ENCODE results near the gene ZMYND8.
"Not testable (repeated sequence)": the region's sequence is repeated elsewhere in the genome, so short reads cannot be mapped to it uniquely, and the experiment has no call there.

Gene ZMYND8

DNA sequence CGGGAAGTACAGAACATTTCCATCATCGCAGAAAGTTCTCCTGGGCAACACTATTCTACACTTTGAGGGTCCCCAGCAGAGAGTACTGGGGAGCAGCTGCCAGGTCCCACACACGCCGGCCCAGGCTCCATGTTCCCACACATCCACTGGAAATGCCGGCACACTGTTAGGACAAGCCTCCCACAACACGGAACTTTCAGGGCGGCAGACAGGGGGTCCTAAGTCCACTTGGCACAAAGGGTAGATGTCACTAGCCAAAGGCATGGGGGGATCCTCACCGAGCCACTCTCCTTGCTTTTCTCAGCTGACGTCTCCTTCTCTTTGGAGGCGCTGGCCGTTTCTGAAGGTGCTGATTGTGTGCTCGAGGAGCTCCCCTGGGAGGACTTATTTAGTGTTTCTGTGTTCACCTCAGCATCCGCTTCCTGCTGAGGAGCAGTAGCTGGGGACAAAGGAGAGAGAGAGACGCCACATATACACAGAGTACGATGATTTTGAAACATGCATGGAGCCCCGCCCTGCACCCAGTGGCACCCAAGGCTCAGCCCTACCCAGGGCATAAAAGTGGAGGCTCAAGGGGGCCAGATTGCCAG is 135.4 kb downstream of the ZMYND8 start:
- DNase-seq, result no peak

DNA sequence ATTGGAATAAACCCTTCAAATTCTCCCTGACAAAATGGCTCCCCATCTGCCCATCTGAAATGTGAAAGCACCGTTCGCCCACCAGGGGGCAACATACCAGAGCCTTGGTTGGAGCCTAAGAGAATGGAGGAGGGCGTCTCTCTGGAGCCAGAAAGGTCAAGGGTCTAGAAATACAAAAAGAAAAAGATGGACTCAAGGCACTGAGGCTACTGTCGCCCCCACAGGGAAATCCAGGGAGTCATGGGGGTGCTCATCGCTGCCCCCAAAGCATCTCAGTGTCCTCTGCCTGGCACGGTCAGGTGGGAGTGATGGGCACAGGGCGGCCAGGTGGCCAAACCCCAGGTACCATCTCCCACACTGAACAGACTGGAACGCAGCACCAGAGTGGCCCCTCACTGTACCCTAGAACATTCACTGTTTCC is 136.3 kb downstream of the ZMYND8 start:
- no peak for DNase-seq

DNA sequence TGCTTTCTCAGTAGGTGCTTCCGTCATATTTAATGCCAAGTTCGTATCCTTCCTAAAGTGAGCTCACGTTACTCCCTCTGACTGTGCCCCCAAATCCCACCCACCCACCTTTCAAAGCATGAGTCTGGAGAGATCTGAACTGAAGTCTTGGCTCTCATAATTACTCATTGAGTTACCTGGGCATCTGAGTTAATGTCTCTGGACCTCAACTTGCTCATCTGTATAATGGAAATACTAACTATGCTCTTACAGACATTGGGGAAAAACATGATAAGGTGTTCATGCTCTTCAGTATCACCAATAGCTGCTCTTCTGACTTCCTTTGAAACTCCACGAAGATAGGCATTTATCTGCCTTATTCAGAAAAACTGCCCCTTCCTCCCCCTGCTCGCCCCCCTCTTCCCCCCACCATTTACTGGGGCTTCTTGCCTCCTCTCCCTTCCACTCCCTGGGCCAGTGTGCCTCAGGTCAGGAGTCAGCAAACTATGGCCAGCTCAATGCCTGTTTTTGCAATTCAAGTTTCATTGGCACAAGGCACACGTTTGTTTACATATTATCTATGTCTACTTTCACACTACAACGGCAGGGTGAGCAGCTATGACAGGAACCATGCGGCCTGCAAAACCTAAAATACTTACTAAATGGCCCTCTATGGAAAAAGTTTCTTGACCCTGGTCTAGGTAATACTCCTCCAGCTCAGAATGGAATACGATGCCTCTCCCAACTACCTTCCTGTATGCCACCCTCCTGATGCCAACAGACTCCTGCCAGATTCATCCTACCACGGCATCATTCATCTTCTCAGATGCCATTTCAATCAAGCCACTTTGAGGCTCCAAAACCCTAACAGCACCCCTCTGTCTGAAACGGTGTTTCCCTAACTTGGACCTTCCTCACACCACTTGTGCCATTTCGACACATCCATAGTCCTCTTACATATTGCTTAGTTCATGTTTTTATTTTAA is 138.7 kb downstream of the ZMYND8 start:
- DNase-seq, result no peak

DNA sequence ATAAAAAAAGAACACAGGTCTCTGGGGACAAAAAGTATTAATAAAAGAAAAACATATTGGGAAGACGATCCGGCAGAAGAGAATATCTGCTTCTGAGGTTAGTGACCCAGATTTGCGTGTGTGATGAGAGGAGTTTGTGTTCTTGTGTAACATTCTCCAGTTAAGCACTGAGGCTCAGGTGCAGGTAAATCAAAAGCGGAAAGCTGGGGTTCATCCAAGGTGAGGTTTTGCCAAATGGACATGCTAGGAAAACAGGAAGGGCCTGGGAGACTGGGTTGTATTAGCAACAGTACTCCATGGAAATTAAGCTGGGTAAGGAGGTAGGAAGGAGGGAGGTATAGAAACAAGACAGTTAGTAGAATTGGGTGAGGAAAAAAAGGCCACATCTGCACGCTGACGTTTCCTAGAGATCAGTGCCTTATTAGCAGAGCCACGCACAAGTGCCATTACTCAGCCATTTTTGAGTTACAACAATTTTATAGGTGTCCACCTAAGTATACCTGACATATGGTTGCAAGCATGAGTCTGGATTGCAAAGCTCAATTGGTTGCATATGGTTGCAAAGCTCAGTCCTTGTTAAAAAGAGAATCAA is 139.6 kb downstream of the ZMYND8 start:
- DNase-seq, result no peak

DNA sequence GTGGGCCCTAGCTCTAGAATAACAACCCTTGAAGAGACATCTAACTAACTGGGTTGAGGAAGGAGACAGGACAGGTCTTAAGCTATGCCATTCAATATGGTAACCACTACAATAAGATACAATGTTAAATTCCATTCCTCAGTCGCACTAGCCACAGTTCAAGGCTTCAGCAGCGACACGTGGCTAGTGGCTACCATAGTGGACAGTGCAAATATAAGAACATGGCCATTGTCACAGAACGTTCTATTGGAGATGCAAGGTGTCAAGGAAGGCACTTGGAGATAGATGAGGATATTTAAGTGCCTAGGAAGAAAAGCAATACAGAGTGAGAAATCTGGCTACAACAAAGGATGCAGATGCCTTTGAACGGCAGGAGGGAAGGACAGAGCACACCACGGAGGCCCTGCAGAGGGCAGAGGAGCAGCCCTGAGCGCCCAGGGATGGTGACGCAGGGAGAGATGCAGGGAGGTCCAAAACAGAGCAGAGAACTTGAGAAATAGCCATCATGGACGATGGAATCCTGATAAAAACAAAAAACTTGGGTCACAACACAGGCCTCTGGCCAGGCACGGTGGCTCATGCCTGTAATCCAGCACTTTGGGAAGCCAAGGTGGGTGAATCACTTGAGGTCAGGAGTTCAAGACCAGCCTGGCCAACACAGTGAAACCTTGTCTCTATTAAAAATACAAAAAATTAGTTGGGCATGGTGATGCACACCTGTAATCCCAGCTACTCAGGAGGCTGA is 140.7 kb downstream of the ZMYND8 start:
- no peak for DNase-seq

DNA sequence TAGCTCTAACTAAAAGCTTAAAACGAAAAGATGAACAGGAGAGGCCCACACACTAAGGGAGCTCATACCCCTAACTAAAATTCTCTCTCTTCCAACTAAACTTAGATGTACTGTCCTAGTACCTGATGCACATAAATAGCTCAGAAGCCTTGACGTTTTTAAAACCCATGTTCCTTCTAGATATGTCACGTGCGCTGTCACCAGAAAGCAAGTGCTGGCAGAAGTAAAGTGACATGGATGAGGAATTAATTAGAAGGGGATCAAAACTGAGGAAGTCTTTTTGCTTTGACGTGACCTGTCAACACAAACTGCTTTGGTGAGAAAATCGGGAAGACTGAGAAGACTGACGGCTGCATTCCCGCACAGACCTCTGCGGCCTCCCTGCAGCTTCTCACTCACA is 142.5 kb downstream of the ZMYND8 start:
- no peak for DNase-seq

DNA sequence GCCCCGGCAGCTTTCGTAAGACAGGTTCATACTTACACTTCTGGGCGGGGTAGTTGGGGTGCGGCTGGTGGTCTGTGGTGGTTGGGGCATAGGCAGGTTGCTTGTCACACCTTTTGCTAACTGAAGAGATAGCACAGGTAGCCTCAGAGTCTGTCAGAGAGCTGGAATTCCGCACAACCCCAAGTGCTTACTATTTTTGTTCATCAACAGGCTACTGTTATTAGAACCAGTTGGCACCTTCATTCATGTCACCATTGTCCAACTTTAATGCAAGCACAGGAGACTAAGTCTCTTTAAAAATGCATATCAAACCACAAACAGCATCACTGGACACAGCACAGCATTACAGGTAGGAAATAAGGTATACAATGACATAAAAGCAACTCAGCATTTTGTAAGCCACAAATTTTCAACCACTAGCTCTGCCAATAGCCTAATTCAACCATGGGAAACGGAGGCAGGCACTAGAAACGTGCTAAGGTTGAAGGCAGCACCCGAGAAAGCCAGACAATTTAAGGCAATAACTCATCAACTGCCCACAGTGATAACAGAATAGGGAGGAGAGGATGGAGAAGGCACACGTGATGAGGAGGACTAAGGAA is 143.8 kb downstream of the ZMYND8 start:
- no peak for DNase-seq

DNA sequence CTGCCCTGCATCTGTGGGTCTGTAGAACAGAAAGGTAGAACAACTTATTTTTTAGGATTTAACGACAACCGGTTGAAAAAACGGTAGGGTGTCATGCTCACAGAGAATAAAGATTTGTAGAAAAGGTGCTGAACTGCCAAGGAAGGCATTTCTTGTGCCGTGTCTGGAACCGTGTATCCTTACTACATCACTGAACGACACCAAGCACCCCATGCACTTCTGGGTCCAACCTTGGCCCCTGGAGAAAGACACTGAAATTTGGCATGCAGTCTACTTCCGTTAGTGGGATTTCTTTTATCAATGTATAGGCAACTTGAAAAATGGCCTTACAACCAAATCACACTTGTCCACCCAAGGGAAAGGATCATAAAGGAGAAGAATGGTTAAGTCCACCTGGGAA is 145.5 kb downstream of the ZMYND8 start:
- no peak for DNase-seq

DNA sequence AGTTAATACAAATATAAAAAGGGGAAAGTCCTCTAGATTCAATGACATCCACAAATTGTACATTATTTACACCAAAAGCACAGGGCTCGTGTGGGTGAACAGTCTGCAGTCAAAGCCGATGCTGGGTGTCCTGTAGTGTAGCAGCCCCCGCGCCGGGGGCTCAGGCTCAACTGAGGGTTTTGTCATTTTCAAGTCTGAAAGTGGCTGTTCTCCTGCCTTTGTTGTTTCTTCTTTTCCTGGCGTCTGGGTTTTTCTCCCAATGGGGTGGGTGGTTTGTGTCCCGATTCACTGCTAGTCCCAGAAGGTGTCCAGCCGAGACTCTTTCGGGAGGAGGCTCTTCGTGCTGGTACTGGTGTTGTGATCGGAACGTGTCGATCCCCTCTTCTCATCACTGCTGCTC is 146.0 kb downstream of the ZMYND8 start:
- DNase-seq, result no peak

DNA sequence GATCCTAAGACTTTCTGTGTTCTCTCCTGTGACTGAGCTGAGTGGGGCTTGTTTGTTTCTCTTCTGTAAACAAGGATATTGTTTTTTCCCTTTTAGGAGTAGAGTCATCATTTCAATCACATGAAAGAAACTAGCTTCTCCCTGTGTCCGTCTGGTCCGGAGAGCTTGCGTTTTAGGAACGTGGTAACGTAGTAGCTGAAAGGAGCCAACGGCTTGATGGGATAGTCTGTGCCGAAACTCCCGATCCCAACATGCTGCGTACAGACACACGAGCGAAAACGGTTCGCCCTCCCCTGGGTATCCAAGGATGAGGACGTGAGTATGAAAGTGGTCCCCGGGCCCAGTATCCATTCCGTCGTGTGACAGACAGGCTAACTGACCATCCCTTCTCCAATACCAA is 146.5 kb downstream of the ZMYND8 start:
- DNase-seq, result no peak

DNA sequence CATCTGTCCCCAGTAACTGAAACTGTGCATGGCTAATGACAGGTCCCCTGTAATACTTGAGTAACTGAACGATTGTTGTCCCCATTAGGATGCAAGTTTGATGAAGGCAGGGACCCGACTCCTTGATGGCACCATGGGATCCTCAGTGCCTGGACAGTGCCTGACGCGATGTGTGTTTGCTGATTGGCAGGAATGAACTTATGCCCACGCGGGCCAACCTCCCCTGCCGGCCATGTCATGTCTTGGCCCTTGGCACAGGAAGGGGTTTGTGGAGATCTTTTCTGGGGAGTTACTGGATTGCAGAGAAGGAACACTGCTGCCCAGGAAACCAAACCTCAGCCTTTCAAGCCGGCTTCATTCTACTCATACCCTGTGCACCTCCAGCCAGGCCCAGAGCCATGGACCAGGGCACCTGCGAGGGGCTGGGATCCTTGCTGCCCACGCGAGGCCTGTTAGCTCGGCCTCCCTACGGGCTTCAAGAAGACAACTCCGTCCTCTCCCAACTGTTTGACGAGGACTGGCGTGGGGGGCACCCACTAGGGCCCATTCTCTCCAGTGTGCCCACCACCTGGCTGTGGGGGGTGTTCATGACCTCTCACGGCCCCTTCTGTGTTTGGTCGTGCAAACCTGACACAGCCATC is 147.8 kb downstream of the ZMYND8 start:
- DNase-seq, result no peak

DNA sequence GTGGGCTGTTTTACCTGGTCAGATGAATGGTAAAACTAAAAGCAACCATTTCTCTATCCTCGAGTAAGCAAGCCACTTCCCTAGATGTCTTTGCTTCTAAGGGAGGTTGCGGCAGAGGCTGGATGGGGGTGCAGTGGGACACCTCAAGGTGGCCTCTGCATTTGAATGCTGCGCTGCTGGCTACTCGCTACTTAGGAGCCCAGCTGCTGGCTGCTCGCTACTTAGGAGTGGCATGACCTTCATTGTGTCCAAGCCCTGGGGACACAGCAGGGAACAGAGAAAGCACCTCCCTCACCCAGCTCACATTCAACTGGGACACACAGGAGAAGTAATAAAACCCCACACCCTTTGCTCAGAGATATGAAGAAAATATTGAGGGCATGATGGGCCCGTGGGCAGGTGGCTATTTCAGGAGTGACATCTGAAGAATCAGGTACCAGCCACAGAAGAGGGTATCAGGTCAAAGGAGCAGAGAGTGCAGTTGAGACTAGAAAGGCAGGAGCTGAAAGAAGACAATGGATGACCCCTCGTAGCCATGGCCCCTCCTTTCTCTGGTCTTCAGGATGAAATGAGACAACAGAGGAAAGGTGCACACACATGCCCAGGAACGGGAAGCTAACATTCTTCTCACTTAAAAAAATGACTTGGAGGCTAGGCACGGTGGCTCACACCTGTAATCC is 149.4 kb downstream of the ZMYND8 start:
- DNase-seq, result no peak

DNA sequence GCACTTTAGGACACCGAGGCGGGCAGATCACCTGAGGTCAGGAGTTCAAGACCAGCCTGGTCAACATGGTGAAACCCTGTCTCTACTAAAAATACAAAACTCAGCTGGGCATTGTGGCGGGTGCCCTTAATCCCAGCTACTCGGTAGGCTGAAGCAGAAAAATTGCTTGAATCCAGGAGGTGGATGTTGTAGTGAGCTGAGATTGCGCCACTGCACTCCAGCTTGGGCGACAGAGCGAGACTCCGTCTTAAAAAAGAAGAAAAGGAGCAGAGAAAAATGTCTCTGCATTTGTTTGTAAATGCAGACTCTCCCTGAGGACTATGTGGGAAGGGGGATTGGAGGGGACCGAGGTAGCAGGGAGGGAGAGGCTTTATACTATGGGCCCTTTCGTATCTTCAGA is 149.9 kb downstream of the ZMYND8 start:
- not testable (repeated sequence) for DNase-seq

DNA sequence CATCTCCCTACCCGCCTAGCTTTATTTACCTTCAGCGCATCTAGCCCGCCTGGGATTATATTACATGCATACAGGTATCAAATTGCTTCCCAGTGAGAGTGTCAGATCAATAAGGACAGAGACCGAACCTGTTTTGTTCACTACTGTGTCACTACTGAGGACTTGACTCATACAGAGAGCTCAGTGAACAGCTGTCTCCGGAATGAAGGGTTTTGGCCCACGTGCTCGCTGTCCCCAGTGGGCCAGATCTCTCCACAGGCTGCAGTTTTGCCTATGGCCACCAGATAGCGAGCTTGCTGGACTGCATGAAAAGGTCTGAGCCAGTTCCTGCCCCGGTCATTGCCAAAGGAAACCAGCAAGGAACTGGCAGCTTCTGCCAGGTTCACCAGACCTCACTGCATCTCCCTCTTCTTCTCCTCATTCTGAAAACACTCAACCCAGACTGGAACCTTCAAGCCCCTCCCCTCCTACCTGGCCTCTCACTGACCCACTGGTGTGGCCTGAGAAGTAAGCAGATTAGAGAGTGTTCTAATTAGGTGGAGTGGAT is 150.8 kb downstream of the ZMYND8 start:
- no peak for DNase-seq

DNA sequence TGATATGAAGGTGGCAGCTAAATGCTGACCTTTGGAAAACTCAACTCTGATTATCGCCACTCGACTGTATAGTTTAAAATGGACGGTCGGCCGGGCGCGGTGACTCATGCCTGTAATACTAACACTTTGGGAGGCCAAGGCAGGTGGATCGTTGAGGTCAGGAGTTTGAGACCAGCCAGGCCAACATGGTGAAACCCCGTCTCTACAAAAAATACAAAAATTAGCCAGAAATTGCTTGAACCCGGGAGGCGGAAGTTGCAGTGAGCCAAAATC is 151.7 kb downstream of the ZMYND8 start:
- DNase-seq, result not testable (repeated sequence)

DNA sequence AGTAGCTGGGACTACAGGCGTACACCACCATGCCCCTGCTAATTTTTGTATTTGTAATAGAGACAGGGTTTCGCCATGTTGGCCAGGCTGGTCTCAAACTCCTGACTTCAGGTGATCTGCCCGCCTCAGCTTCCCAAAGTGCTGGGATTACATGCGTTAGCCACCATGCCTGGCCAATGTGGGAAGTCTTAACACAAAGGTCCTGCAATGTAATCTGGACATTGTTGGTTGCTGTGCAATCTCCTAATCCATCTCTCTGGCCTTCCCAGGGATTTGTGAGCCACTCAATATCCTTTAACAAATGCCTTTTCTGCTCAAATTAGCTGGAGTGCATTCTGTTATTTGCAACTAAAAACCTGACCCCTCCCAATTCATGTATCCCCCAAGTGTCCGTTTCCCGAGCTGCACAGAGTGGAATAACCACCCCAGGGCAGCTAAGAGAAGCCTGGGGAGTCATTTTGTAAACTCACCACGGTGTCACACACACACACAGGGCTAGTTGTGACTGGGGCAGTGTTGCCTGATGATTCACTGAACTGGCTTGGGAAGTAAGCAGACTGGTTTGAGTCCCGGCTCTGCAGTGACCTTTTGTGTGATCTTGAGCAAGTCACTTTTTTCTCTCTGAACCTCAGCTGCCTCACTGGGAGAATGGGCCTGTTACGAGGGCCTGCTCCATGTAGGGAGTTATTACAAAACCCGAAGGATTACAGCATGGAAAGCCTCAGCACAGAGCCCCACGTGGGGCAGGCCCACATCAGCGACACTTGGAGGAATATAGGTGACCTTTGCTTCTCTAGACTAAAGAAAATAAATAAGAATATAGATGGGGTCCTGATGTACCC is 152.3 kb downstream of the ZMYND8 start:
- DNase-seq, result no peak

DNA sequence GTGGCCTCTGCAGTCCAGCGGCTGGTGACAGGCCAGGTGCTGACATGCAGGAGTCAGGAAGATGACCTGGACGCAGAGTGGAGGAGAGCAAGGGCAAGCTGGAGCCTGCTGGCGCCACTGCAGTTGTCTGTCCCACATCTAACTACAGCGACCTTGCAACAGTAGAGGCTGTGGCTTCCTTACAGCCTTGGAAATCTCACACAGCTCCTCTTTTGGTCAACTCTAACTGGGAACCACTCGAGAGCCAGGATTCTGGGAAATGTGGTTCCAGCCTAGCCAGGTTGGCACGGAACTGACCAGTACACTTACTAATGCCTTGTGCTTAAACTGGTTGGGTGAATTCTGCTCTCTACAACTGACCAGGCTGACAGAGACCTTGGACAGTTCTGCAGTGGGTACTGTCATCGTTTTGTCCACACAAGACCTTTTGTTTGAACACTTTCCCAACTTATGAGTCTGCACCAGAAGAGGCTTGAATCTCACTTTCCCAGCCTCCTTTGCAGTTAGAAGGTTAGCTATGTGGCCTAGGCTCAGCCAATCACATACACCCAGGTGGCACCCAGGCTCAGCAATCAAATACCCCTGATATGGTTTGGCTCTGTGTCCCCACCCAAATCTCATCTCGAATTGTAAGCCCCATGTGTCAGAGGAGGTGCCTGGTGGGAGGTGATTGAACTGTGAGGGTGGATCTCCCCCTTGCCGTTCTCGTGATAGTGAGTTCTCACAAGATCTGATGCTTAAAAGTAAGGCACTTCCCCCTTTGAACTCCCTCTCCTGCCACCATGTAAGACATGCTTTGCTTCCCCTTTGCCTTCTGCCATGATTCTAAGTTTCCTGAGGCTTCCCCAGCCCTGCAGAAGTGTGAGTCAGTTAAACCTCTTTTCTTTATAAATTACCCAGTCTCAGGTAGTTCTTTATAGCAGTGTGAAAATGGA is 153.5 kb downstream of the ZMYND8 start:
- DNase-seq, result no peak

DNA sequence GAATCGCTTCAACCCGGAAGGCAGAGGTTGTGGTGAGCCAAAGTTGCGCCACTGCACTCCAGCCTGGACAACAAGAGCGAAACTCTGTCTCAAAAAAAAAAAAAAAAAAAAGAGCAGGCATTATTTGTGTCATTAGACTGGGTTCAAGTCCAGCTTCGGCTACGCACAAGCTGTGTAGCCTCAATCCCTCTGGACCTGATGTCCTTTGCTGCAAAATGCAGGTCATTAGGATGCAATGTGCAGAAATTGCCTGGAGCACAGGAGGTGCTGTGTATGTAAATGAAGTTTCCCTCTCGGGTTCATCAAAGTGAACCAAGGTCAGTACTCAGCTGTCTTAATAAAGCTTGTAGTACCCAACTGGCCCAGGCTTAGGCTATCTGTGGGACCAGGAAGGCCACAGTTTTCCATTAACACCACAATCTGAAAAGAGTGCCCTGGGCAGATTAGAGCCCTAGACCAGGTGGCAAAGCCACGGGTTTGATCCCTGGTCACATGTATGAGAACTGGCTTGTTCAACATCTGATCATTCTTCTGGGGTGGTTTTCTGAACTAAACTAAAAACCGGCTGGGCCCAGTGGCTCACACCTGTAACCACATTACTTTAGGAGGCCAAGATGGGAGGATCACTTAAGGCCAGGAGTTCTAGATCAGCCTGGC is 155.3 kb downstream of the ZMYND8 start:
- no peak for DNase-seq

DNA sequence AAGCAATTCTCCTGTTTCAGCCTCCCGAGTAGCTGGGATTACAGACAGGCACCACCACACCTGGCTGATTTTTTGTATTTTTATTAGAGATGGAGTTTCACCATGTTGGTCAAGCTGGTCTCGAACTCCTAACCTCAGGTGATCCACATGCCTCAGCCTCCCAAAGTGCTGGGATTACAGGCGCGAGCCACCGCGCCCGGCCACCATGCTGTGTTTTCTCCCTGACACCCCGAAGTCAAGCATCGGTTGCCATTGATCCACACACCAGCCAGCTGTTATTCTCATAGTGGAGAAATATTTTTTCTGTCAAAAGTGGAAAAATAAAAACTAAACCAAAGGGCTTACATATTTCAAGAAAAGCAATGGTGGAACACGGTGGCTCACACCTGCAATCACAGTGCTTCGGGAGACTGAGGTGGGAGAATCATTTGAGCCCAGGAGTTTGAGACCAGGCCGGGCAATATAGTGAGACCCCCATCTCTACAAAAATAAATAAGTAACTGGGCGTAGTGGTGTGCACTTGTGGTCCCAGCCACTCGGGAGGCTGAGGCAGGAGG is 157.4 kb downstream of the ZMYND8 start:
- DNase-seq, result no peak

All from NCI-H187 treated with DMSO at 0.1 percent for 48 hours (cell line).